Stimulated activated CD8-positive, alpha-beta memory T cell treated with anti-CD3 and anti-CD28 coated beads, Interleukin-7, amount 100 ng/mL, for 48 hours (primary cell): ENCODE measurements around the gene IWS1.
"Not testable (repeated sequence)": the region's sequence is repeated elsewhere in the genome, so short reads cannot be mapped to it uniquely, and the experiment has no call there.

Experiments
- DNase-seq, 2 donors: peaks; one replicate each; pipeline ENCODE4 v3.0.0-alpha.2; 2020; ENCODE audit warnings: low read depth in 1 of 2; ENCODE audit errors: extremely low read depth in 1 of 2

The IWS1 gene

GRCh38 chr2:127561371-127561770 is 35.1 kb upstream of the IWS1 start:
- DNase-seq: no peak

DNA sequence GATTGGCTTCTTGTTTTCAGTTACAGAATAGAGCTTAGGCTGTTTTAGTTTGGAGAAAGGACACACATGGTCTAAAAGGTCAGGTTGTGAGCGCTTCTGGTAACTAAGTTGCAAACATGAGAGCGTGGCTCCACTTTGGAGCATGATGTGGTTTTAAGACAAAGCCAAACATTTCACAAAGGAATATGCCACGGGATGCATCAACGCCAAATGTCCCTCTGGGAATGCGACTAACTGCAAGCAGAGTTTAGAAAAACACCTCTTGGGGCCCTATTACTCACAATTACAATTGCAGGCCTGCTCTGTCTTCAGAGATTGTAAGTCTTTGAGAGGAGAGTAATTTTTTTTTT is 34.6 kb upstream of the IWS1 start:
- no peak for DNase-seq

DNA sequence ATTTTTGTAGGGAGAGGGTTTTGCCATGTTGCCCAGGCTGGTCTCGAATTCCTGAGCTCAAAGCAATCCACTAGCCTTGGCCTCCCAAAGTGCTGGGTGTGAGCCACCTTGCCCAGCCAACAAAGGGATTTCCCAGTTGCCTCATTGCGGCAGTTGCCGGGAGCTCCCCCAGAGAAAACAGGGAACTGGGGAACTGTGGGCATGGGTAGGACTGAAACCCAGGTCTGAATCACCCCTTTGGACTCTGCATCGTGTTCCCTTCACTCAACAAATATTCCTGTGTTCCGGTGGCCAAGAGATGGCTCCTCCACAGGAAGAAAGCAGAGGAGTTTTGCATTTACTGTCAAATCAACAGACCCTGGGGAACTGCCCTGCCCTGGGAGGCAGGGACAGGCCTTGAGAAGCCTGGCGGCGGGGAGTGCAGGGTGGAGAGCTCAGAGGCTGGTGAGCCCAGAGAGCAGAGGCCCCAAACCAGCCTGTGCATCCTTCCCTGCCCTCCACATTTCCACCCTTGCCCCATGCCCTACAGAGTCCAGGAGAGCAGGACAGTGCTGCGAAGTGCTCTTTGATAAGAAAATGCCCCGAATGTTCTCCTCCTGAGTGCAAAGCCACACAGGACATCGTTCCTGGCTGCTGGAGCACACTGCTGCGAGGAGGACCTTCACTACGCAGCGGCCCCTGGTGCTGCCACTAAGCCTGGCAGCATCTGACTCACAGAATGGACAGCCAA is 34.1 kb upstream of the IWS1 start:
- DNase-seq: no peak

GRCh38 chr2:127559454-127559853 is 33.2 kb upstream of the IWS1 start:
- DNase-seq: no peak

GRCh38 chr2:127558911-127559310 is 32.6 kb upstream of the IWS1 start:
- DNase-seq: no peak

DNA sequence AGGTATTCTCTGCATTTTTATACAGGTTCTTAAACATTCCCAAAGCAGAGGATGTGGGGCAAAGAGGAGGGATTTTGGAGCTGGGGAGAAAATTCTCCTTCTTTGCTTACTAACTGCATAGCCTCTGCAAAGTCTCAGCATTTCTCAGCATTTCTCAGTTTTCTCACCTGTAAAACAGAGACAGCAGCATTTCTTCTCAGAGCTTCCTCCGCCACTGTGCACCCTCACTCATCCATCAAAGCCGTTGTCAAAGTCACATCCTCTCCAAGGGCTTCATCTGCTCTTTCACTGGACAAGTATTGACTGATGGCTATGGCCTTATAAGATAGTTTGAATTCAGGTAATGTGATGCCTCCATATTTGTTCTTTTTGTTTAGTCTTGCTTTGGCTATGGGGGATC is 26.6 kb upstream of the IWS1 start:
- no peak for DNase-seq

DNA sequence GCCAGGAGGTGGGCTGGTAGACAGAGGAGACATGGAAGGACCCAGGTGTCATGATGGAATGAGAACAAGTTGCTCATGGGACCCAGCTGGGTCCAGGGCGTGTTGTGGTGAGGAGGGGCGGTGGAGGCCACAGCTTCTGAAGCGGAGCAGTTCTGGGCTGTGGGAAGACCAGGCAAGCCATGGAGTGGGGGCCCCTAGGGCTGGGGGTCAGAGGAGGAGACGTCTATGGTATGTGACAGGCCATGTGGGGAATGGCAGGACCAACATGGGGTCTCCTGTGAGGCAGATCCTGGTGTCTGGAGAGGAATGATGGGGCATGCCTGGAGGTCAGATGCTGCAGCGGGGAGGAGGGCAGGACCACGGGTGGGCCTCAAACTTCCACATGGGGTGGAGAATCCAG is 26.0 kb upstream of the IWS1 start:
- no peak for DNase-seq

- no peak for DNase-seq
Observed at GRCh38 chr2:127551221-127551930, 25.1 kb upstream of the IWS1 start.

- DNase-seq: no peak
Observed at GRCh38 chr2:127546797-127547196, 20.5 kb upstream of the IWS1 start.

DNA sequence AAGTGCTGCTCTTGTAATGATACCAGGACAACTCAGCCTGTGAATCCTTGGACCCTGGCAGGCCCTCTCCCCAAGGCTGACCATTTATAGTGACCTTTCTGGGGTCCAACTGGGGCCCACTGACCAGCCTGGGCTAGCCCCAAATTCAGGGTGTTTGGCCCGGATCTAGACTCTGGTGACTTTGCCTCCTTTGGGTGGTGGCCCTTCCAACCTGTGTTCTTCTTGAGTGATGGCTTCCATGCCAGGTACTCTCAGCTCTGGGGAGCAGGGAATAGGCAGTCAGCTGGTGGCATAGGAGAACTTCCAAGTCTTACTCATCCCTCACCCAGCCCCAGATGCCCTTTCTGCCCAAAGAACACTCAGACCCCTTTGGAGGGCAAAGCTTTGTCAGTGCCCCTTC is 19.5 kb upstream of the IWS1 start:
- DNase-seq: no peak

- no peak for DNase-seq
Observed at GRCh38 chr2:127545189-127545588, 18.9 kb upstream of the IWS1 start.

DNA sequence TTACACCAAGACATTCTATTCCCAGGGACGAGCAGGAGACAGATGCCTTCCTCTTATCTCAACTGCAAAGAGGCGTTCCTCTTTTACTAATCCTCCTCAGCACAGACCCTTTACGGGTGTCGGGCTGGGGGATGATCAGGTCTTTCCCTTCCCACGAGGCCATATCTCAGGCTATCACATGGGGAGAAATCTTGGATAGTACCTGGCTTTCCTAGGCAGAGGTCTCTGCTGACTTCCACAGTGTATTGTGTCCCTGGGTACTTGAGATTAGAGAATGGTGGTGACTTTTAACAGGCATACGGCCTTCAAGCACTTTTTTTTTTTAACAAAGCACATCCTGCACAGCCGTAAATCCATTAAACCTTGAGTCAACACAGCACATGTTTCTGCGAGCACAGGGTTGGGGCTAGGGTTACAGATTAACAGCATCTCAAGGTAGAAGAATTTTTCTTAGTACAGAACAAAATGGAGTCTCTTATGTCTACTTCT is 16.8 kb upstream of the IWS1 start:
- DNase-seq: not testable (repeated sequence)

- no peak for DNase-seq
Observed at GRCh38 chr2:127542231-127542630, 15.9 kb upstream of the IWS1 start.

GRCh38 chr2:127541809-127542208 is 15.5 kb upstream of the IWS1 start:
- no peak for DNase-seq

- no peak for DNase-seq
Observed at GRCh38 chr2:127537644-127538043, 11.4 kb upstream of the IWS1 start.

DNA sequence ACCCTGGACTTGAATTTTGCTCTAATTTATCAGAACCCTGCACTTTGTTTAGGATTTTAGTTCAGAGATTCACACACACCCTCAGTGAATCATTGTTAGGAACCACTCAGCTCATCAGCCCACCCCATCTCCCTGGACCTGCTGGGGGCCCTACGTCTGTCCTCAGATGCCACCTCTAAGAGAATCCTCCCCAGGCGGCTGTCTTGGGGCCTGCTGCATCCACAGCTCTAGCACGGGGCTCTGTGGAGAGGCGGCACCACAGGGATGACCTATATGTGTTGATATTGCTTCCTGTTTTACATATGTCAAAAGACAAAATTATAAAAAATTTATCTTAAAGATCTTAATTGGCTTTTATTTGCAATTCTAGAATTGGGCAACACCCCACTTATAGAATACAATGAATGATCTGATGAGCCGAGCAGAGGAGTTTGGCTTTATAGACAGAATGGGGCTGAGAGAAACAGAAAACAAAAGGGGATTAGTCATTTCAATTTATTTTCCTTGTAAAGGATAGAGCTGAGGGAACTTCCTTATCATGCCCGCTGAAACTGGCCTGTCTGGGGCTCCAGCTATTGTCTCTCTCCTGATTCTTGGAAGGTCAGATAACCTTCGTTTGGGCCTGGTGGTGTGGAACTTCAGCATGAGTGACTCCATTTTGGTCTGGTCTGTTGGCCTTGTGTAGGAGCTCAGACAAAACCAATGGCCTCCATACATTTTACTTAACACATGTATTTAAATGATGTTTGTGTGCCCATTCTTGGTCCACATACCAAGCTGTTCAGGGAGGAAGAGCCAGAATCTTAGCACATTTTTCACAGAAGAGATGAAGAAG is 10.6 kb upstream of the IWS1 start:
- DNase-seq: no peak

- DNase-seq: no peak
Observed at GRCh38 chr2:127535918-127536317, 9.6 kb upstream of the IWS1 start.

DNA sequence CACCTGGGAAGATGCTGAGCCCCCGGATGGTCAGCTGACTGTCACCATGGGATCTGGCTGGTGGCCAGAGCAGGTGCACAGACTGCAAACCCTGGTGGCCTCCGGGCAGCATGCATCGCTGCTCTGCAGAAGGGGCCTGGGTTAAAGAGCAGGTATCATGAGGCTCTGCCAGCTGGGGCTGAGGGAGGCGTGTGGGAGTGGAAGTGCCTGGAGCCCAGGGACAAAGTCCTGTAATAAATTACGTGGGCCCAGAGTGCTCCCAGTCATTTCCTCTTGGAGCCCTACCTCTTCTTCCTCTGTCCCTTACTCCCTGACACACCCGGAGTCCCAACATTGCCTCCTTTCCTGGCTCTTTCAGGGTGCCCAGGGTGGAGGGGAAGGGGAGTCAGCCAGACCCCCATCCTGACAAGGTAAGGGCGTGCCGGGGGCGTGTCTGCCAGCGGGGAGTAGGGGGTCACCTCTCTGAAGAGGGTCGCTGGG is 9.2 kb upstream of the IWS1 start, which contains the start of gene MYO7B:
MYO7B (plus strand) TSS at position 262 of the 480 bp plus-strand sequence. CDS start 24,040 bp downstream, outside the sequence.
- DNase-seq: no peak

GRCh38 chr2:127532296-127532695 is 6.0 kb upstream of the IWS1 start:
- no peak for DNase-seq

DNA sequence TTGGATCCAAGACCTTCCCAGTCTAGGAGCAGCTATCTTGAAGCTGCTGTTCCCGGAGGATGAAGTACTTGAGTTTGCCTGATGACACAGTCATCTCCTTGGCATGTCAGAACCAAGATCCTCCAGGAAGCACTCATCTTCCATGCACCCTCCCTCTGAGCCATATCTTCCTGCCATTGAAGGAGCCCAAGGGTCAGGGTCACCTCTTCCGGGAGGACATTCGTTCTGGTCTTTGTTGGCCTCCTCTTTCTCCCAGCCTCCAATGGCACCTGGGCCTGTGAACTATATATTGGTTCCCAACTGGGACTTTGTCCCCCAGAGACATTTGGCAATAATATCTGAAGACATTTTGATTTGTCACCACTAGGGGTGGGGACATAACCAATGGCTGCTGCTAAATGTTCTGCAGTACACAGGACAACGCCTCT is 4.9 kb upstream of the IWS1 start:
- DNase-seq: no peak
